H1 (cell line): ENCODE results near the gene ELF4. TPM values are rescaled to one million over a fixed set of nuclear protein-coding genes. Genes with fewer than 3 reads are reported as not detected.

ENCODE experiments used
- BACH1 ChIP-seq: IDR thresholded peaks from 2 replicates; pipeline ENCODE4 v1.6.1; 2012; ENCODE audit warnings: low read length, improper control_type of control experiment
- BRCA1 ChIP-seq: IDR thresholded peaks from 2 replicates; pipeline ENCODE4 v1.6.1; 2012; ENCODE audit warnings: low read depth, low read length, improper control_type of control experiment
- CHD7 ChIP-seq: fragments of 300-600 bp; sonication (generic); IDR thresholded peaks from 2 replicates; pipeline ENCODE4 v1.7.1; 2012; ENCODE audit warnings: low read length, moderate library complexity, mild to moderate bottlenecking, inconsistent platforms; ENCODE audit not compliant: insufficient replicate concordance
- EGR1 ChIP-seq: IDR thresholded peaks from 2 replicates; pipeline ENCODE4 v1.6.1; 2011; ENCODE audit warnings: low read depth, low read length, borderline replicate concordance
- EZH2 ChIP-seq: fragments of 200-600 bp; sonication (generic); IDR thresholded peaks from 2 replicates; pipeline ENCODE4 v1.7.1; 2012; ENCODE audit warnings: low read depth, mild to moderate bottlenecking, moderate library complexity, low read length, inconsistent platforms; ENCODE audit not compliant: severe bottlenecking
- FOSL1 ChIP-seq: IDR thresholded peaks from 2 replicates; pipeline ENCODE4 v1.6.1; 2011; ENCODE audit warnings: mild to moderate bottlenecking, low read depth, low read length, moderate library complexity; ENCODE audit not compliant: insufficient read depth
- KDM1A ChIP-seq: fragments of 200-600, 300-600 bp; sonication (generic); IDR thresholded peaks from 2 replicates; pipeline ENCODE4 v1.7.1; 2016; ENCODE audit warnings: mild to moderate bottlenecking, low read length, borderline replicate concordance
- NANOG ChIP-seq: IDR thresholded peaks from 2 replicates; pipeline ENCODE4 v1.6.1; 2011; ENCODE audit warnings: low read length, low read depth, mild to moderate bottlenecking, inconsistent platforms; ENCODE audit not compliant: insufficient read depth, poor library complexity, severe bottlenecking
- NRF1 ChIP-seq: IDR thresholded peaks from 2 replicates; pipeline ENCODE4 v1.6.1; 2011; ENCODE audit warnings: mild to moderate bottlenecking, low read depth, low read length, improper control_type of control experiment
- SIN3A ChIP-seq, 2 experiments: IDR thresholded peaks in 1 of 2; conservative IDR thresholded peaks in 1 of 2; 2 replicates each; pipeline ENCODE4 v1.6.1; 2011 to 2012; ENCODE audit warnings: low read length in 2 of 2, improper control_type of control experiment in 1 of 2, low read depth in 1 of 2, mild to moderate bottlenecking in 1 of 2
- SP2 ChIP-seq: IDR thresholded peaks from 2 replicates; pipeline ENCODE4 v1.6.1; 2012; ENCODE audit warnings: mild to moderate bottlenecking, low read length, inconsistent platforms
- SP4 ChIP-seq: IDR thresholded peaks from 2 replicates; pipeline ENCODE4 v1.6.1; 2012; ENCODE audit warnings: low read length, inconsistent platforms
- SRF ChIP-seq: IDR thresholded peaks from 2 replicates; pipeline ENCODE4 v1.6.1; 2011; ENCODE audit warnings: mild to moderate bottlenecking, low read depth, low read length, moderate library complexity
- polyA plus RNA-seq, 7 experiments: library from polyadenylated mRNA; depleted of rRNA in 3 of 7; stranded (reverse) in 5 of 7; unstranded in 2 of 7; fragments of >200 nt in 5 of 7; fragments of 200-250 nt in 2 of 7; gene quantifications; 1 replicate in 5 of 7; 2 replicates in 1 of 7; 4 replicates in 1 of 7; pipeline versions ENCODE4 v1.2.1 to v1.2.3, GENCODE V29; 2011 to 2013; ENCODE audit warnings: missing spikeins in 2 of 7, mixed read lengths in 2 of 7
- total RNA-seq: library from RNA; stranded (reverse); fragmentation: NEBNext Ultra II Directional; extraction: Animal tissue kit (Norgen Biotek cat#: 25700); gene quantifications from 2 replicates; pipeline ENCODE4 v1.2.1, GENCODE V29; 2021

The ELF4 gene
- total and polyA plus RNA-seq, 2 of the 8 experiments (the other 6 are each of a cell fraction or from before 2014, with no cell fraction given), result 1.8 to 2.0 TPM

GRCh38 chrX:130103605-130104004 lies 6.7 kb downstream of the ELF4 start (continued):
- TF ChIP-seq CHD7 (no peak), BRCA1 (no peak), SRF (no peak), EZH2 (no peak), BACH1 (no peak), EGR1 (no peak), SP2 (no peak), NRF1 (no peak), FOSL1 (no peak), SIN3A (conservative IDR thresholded peaks at IDR 0.05 in 1 of 2, IDR thresholded peaks at IDR 0.05 in 1 of 2; ENCODE audit: low read depth in 1 of 2, low read length in 2 of 2) (no peak), NANOG (no peak), SP4 (no peak), KDM1A (no peak)
